ENCODE data around the gene SYNGR3. TPM values are rescaled to one million over a fixed set of nuclear protein-coding genes. Genes with fewer than 3 reads are reported as not detected.

The SYNGR3 gene
- polyA plus RNA-seq, 1 experiment = 1.8 TPM

- Histone ChIP-seq H3K27ac (ENCODE audit: low read depth, low read length) (no peak overlapping the region), H3K9me3 (ENCODE audit: control insufficient read depth, insufficient read depth, low read length) (no peaks in the 10 kb centered on the region; the same call in 1 of the 2 replicates), H3K4me3 (ENCODE audit: low read depth, low read length) (no peak overlapping the region), H3K27me3 (ENCODE audit: control insufficient read depth, insufficient read depth, low read length) (no peaks in the 10 kb centered on the region)
- POLR2A ChIA-PET = interaction anchor here (2.3 kb wide), 1 partner anchor 153 kb away, joined by 13 read pairs; the partner anchor contains the start of gene TRAF7
- CTCF ChIA-PET = interaction anchor here (0.9 to 5.0 kb wide), 9 partner anchors 10 to 150 kb away, joined by 3 to 79 read pairs (median 4); partner anchors contain the start of genes GFER and RAB26
- TF ChIP-seq CTCF (IDR thresholded peaks at IDR 0.05; ENCODE audit: low read depth, low read length) = no peak
- no peak for DNase-seq (ENCODE audit: low read depth, low spot score)
Measured at GRCh38 chr16:2002406-2003230, 12.8 kb downstream of the SYNGR3 start.

- DNase-seq (ENCODE audit: low read depth, low spot score) = no peak
- CTCF ChIA-PET = interaction anchor here (0.8 to 5.0 kb wide), 12 partner anchors 8 to 150 kb away, joined by 3 to 79 read pairs (median 4); partner anchors contain the start of genes GFER and RAB26
- Histone ChIP-seq H3K9me3 (ENCODE audit: control insufficient read depth, insufficient read depth, low read length) (no peaks in the 10 kb centered on the region; the same call in 1 of the 2 replicates), H3K27me3 (ENCODE audit: control insufficient read depth, insufficient read depth, low read length) (no peaks in the 10 kb centered on the region), H3K4me3 (ENCODE audit: low read depth, low read length) (no peak overlapping the region), H3K27ac (ENCODE audit: low read depth, low read length) (no peak overlapping the region)
- no peak for TF ChIP-seq CTCF (IDR thresholded peaks at IDR 0.05; ENCODE audit: low read depth, low read length)
- POLR2A ChIA-PET = interaction anchor here (0.9 to 2.3 kb wide), 4 partner anchors 9 to 152 kb away, joined by 3 to 13 read pairs (median 6); partner anchors contain the start of genes RPS2 and TRAF7
Measured at GRCh38 chr16:2003231-2003826, 13.6 kb downstream of the SYNGR3 start.

GRCh38 chr16:2003827-2004641 lies 14.3 kb downstream of the SYNGR3 start:
- no peaks in the 10 kb centered on the region for H3K27me3 ChIP-seq (ENCODE audit: control insufficient read depth, insufficient read depth, low read length)
- DNase-seq (ENCODE audit: low read depth, low spot score) = peak; percentile 51
- CTCF ChIA-PET = interaction anchor here (0.6 to 5.0 kb wide), 21 partner anchors 9 to 221 kb away, joined by 3 to 79 read pairs (median 3); partner anchors contain the start of genes GFER, NUBP2, PKD1 and RAB26
- no peak overlapping the region for H3K27ac ChIP-seq (ENCODE audit: low read depth, low read length)
- POLR2A ChIA-PET = interaction anchor here (0.5 to 2.3 kb wide), 6 partner anchors 10 to 151 kb away, joined by 3 to 13 read pairs (median 4); partner anchors contain the start of genes RPS2 and TRAF7
- peak; percentile 94 for TF ChIP-seq CTCF (IDR thresholded peaks at IDR 0.05; ENCODE audit: low read depth, low read length)
- H3K9me3 ChIP-seq (ENCODE audit: control insufficient read depth, insufficient read depth, low read length) = no peaks in the 10 kb centered on the region; the same call in 1 of the 2 replicates
- H3K4me3 ChIP-seq (ENCODE audit: low read depth, low read length) = 0 out of 2 replicates have a peak overlapping the region, but pooled peaks have one; percentile 13

DNA sequence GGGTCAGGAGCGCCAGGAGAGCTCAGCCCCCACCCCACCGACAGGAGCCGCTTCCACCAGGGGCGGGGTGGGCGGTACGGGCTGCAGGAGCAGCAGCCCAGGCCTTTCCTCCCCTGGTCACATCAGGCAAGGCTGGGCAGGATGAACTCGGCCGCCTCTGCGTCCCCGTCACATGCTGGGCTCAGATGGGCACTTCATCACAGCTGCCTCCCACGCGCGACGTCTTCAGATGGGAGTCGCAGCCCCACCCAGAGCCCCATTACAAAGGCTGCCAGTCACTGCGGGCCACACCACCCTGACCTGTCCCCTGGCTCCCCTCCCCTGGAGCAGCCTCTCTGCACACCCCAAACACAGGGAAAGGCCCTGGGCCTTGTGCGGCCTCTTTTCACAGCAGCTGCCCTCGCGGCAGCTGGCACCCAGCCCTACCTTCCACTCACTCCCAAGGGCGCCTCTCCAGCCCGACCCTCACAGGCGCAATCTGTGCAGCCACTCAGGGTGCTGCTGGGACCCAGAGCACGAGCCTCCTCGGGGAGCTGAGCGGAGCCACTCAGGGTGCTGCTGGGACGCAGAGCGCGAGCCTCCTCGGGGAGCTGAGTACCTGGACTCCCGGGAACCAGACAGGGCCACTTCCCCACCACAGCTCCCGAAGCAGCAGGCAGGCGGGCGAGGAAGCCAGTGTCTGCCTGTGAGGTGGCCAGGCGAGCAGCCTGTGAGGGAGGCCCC lies 15.2 kb downstream of the SYNGR3 start:
- H3K4me3 ChIP-seq (ENCODE audit: low read depth, low read length) = no peak overlapping the region
- ChIA-PET CTCF (interaction anchor here (0.9 to 5.0 kb wide), 5 partner anchors 12 to 135 kb away, joined by 3 to 79 read pairs (median 6); no protein-coding TSS in a partner anchor), POLR2A (interaction anchor here (0.9 to 2.3 kb wide), 3 partner anchors 40 to 150 kb away, joined by 4 to 13 read pairs (median 4); partner anchors contain the start of genes RPS2 and TRAF7)
- H3K27ac ChIP-seq (ENCODE audit: low read depth, low read length) = no peak overlapping the region
- DNase-seq (ENCODE audit: low read depth, low spot score) = no peak
- H3K27me3 ChIP-seq (ENCODE audit: control insufficient read depth, insufficient read depth, low read length) = no peaks in the 10 kb centered on the region
- TF ChIP-seq CTCF (IDR thresholded peaks at IDR 0.05; ENCODE audit: low read depth, low read length) = no peak
- H3K9me3 ChIP-seq (ENCODE audit: control insufficient read depth, insufficient read depth, low read length) = no peaks in the 10 kb centered on the region; the same call in 1 of the 2 replicates
